ENCODE results near the gene SGCD.

SGCD gene

GRCh38 chr5:156794687-156795086 is 467.7 kb downstream of the SGCD start:
- CTCF ChIA-PET = no interaction called here
- Histone ChIP-seq H3K4me3 (ENCODE audit: low read depth, low read length) (no peak overlapping the region), H3K4me1 (ENCODE audit: control insufficient read depth, insufficient read depth, low read length) (no peaks in the 10 kb centered on the region), H3K36me3 (ENCODE audit: control insufficient read depth in 2 of 2, insufficient read depth in 1 of 2, low read length in 2 of 2) (no peaks in the 10 kb centered on the region), H3K9me3 (ENCODE audit: control insufficient read depth, insufficient read depth, low read depth, low read length) (no peaks in the 10 kb centered on the region), H3K27ac (ENCODE audit: extremely low read depth, low read depth, low read length) (no peak overlapping the region)
- TF ChIP-seq ZNF169 (tag by site-specific recombination; IDR thresholded peaks at IDR 0.05) (no peak), ZNF776 (tag by site-specific recombination; IDR thresholded peaks at IDR 0.05; ENCODE audit: borderline replicate concordance) (no peak), ZNF404 (tag by site-specific recombination; IDR thresholded peaks at IDR 0.05) (no peak), ZNF560 (tag by site-specific recombination; IDR thresholded peaks at IDR 0.05; ENCODE audit: borderline replicate concordance) (no peak), ZNF623 (tag by site-specific recombination; IDR thresholded peaks at IDR 0.05) (no peak), ZNF433 (tag by site-specific recombination; IDR thresholded peaks at IDR 0.05; ENCODE audit: low read depth) (no peak), ZNF274 (IDR thresholded peaks at IDR 0.05; ENCODE audit: low read length) (no peak), ZNF274 (tag by site-specific recombination; IDR thresholded peaks at IDR 0.05; ENCODE audit: borderline replicate concordance) (no peak), ZNF521 (tag by site-specific recombination; IDR thresholded peaks at IDR 0.05) (no peak), PRDM2 (tag by site-specific recombination; IDR thresholded peaks at IDR 0.05; ENCODE audit: borderline replicate concordance) (no peak), KLF8 (tag by site-specific recombination; IDR thresholded peaks at IDR 0.05) (no peak), ZNF140 (tag by site-specific recombination; IDR thresholded peaks at IDR 0.05) (no peak)
- TF ChIP-seq, protein P1, sequence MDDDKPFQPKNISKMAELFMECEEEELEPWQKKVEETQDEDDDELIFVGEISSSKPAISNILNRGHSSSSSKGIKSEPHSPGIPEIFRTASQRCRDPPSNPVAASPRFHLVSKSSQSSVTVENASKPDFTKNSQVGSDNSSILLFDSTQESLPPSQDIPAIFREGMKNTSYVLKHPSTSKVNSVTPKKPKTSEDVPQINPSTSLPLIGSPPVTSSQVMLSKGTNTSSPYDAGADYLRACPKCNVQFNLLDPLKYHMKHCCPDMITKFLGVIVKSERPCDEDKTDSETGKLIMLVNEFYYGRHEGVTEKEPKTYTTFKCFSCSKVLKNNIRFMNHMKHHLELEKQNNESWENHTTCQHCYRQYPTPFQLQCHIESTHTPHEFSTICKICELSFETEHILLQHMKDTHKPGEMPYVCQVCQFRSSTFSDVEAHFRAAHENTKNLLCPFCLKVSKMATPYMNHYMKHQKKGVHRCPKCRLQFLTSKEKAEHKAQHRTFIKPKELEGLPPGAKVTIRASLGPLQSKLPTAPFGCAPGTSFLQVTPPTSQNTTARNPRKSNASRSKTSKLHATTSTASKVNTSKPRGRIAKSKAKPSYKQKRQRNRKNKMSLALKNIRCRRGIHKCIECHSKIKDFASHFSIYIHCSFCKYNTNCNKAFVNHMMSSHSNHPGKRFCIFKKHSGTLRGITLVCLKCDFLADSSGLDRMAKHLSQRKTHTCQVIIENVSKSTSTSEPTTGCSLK (tag by site-specific recombination; IDR thresholded peaks at IDR 0.05) = no peak
- TF ChIP-seq, protein P2, sequence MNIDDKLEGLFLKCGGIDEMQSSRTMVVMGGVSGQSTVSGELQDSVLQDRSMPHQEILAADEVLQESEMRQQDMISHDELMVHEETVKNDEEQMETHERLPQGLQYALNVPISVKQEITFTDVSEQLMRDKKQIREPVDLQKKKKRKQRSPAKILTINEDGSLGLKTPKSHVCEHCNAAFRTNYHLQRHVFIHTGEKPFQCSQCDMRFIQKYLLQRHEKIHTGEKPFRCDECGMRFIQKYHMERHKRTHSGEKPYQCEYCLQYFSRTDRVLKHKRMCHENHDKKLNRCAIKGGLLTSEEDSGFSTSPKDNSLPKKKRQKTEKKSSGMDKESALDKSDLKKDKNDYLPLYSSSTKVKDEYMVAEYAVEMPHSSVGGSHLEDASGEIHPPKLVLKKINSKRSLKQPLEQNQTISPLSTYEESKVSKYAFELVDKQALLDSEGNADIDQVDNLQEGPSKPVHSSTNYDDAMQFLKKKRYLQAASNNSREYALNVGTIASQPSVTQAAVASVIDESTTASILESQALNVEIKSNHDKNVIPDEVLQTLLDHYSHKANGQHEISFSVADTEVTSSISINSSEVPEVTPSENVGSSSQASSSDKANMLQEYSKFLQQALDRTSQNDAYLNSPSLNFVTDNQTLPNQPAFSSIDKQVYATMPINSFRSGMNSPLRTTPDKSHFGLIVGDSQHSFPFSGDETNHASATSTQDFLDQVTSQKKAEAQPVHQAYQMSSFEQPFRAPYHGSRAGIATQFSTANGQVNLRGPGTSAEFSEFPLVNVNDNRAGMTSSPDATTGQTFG (tag by site-specific recombination; IDR thresholded peaks at IDR 0.05; ENCODE audit: borderline replicate concordance) = no peak
- POLR2A ChIA-PET = no interaction called here

DNA sequence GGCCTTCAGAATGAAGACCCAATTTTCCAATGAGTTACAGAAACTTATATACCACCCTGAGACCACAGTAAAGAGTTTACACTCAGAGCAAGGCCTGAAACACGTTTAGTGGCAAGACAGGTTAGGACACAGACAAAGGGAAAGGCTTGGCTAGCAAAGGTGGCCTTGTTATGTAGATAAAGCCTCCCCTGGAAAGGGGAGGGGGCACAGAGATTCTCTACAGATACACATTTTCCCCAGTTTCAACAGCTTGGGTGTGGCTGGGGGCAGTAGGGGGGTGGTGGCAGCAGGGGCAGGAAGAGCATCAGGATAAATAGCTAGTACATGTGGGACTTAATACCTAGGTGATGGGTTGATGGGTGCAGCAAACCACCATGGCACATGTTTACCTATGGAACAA is 471.2 kb downstream of the SGCD start:
- ChIA-PET POLR2A (no interaction called here), CTCF (interaction anchor here (1.2 kb wide), 1 partner anchor 229 kb away, joined by 3 read pairs; no protein-coding TSS in a partner anchor)
- no peaks in the 10 kb centered on the region for H3K36me3 ChIP-seq (ENCODE audit: control insufficient read depth in 2 of 2, insufficient read depth in 1 of 2, low read length in 2 of 2)
- no peaks in the 10 kb centered on the region for H3K4me1 ChIP-seq (ENCODE audit: control insufficient read depth, insufficient read depth, low read length)
- no peak overlapping the region for H3K4me3 ChIP-seq (ENCODE audit: low read depth, low read length)
- no peak overlapping the region for H3K27ac ChIP-seq (ENCODE audit: extremely low read depth, low read depth, low read length)
- H3K9me3 ChIP-seq (ENCODE audit: control insufficient read depth, insufficient read depth, low read depth, low read length) = no peaks in the 10 kb centered on the region
- TF ChIP-seq ZBTB8A (tag by site-specific recombination; IDR thresholded peaks at IDR 0.05) = no peak
- TF ChIP-seq SCRT1 (tag by site-specific recombination; IDR thresholded peaks at IDR 0.05; ENCODE audit: borderline replicate concordance) = no peak
- TF ChIP-seq ZFP41 (tag by site-specific recombination; IDR thresholded peaks at IDR 0.05; ENCODE audit: borderline replicate concordance) = no peak
- TF ChIP-seq, protein P1 (tag by site-specific recombination; IDR thresholded peaks at IDR 0.05) = no peak
- TF ChIP-seq ZSCAN23 (tag by site-specific recombination; IDR thresholded peaks at IDR 0.05) = no peak
- TF ChIP-seq BCL11B (tag by site-specific recombination; IDR thresholded peaks at IDR 0.05; ENCODE audit: low read depth) = no peak
- TF ChIP-seq ZNF624 (tag by site-specific recombination; IDR thresholded peaks at IDR 0.05) = no peak
- no peak for TF ChIP-seq ZNF112 (tag by site-specific recombination; IDR thresholded peaks at IDR 0.05)
- TF ChIP-seq ZNF311 (tag by site-specific recombination; IDR thresholded peaks at IDR 0.05; ENCODE audit: borderline replicate concordance) = no peak
- TF ChIP-seq HOXD13 (CRISPR knock-in tag; IDR thresholded peaks at IDR 0.05; ENCODE audit: borderline replicate concordance) = no peak
- no peak for TF ChIP-seq ZNF747 (tag by site-specific recombination; IDR thresholded peaks at IDR 0.05)

All from HEK293 (cell line).